ENCODE data around the gene AKAP13. TPM values are rescaled to one million over a fixed set of nuclear protein-coding genes. Genes with fewer than 3 reads are reported as not detected.

Gene AKAP13
- total and polyA plus RNA-seq, 2 of the 8 experiments (the other 6 are each of a cell fraction or from before 2014, with no cell fraction given) = 14.0 to 46.2 TPM

- TF ChIP-seq TBP (IDR thresholded peaks at IDR 0.05; ENCODE audit: low read depth, low read length) (no peak), TEAD4 (IDR thresholded peaks at IDR 0.05; ENCODE audit: low read depth, low read length) (no peak), GTF2F1 (IDR thresholded peaks at IDR 0.05; ENCODE audit: borderline replicate concordance, low read depth, low read length) (no peak), BCL11A (IDR thresholded peaks at IDR 0.05; ENCODE audit: low read depth in 2 of 2, low read length in 2 of 2) (no peak), SUZ12 (IDR thresholded peaks at IDR 0.05; ENCODE audit: low read length) (no peak), ATF3 (IDR thresholded peaks at IDR 0.05; ENCODE audit: insufficient read depth, low read depth, low read length) (no peak), ZNF274 (IDR thresholded peaks at IDR 0.05; ENCODE audit: borderline replicate concordance, extremely low read depth, low read length) (no peak)
- 85% methylated on average over 14 of the region's 14 CpGs; no CpG with 5 or more reads in 1 of the 2 experiments for WGBS, 2 experiments (ENCODE audit: extremely low coverage in 1 of 2, insufficient coverage in 1 of 2, insufficient read length in 1 of 2, insufficient replicate concordance in 2 of 2, low coverage in 1 of 2, low lambda C conversion rate in 2 of 2, missing lambda C conversion rate in 1 of 2)
- CTCF ChIA-PET (ENCODE audit: partially characterized antibody) = interaction anchor here (0.7 to 2.9 kb wide), 10 partner anchors 10 to 239 kb away, joined by 3 to 22 read pairs (median 3); no protein-coding TSS in a partner anchor
- POLR2A ChIA-PET (ENCODE audit: partially characterized antibody) = interaction anchor here (1.6 kb wide), 1 partner anchor 13 kb away, joined by 3 read pairs; no protein-coding TSS in a partner anchor
- no peak overlapping the region for H2BK120ac ChIP-seq (replicated peaks; ENCODE audit: low read depth, low read length)
- peak overlapping the region in 1 of 4 experiments; percentile 34; a peak in 1 of 7 replicates for H3K9ac ChIP-seq (replicated peaks in 1 of 4; ENCODE audit: extremely low read depth in 1 of 4, low read depth in 3 of 4, low read length in 3 of 4)
- H3K9me3 ChIP-seq (ENCODE audit: insufficient read depth in 2 of 2, low read depth in 1 of 2, low read length in 1 of 2) = no peaks in the 10 kb centered on the region
- no peak overlapping the region for H4K5ac ChIP-seq (ENCODE audit: insufficient read length, low read depth, low read length)
- H2BK12ac ChIP-seq (ENCODE audit: low read depth, low read length) = 0 out of 2 replicates have a peak overlapping the region, but pooled peaks have one; percentile 7
- H3K23me2 ChIP-seq (ENCODE audit: low read depth, low read length) = no peaks in the 10 kb centered on the region
- peaks cover 5 to 15% of the 10 kb centered on the region in 2 experiments for H4K20me1 ChIP-seq (replicated peaks in 1 of 2; ENCODE audit: control insufficient read depth in 1 of 2, insufficient read depth in 2 of 2, low read length in 2 of 2)
- H2BK15ac ChIP-seq (ENCODE audit: low read length) = no peak overlapping the region
- H3K79me2 ChIP-seq (ENCODE audit: control insufficient read depth in 1 of 2, insufficient read depth in 2 of 2, low read length in 2 of 2) = peaks cover 0 to 90% of the 10 kb centered on the region in 2 experiments; a peak in 3 of 4 replicates
- no peak overlapping the region for H2BK20ac ChIP-seq (ENCODE audit: low read length)
- H3K4ac ChIP-seq (replicated peaks; ENCODE audit: insufficient read length, low read depth, low read length) = no peak overlapping the region
- H3K14ac ChIP-seq (ENCODE audit: insufficient read length) = no peak overlapping the region
- no peak overlapping the region for H3K18ac ChIP-seq (ENCODE audit: extremely low read depth, low read length)
- no peak overlapping the region for H2AFZ ChIP-seq (ENCODE audit: low read length)
- peak overlapping the region; percentile 56; the same call in 1 of the 2 replicates for H2AK5ac ChIP-seq (ENCODE audit: low read depth, low read length)
- H3K56ac ChIP-seq (replicated peaks; ENCODE audit: insufficient read length, low read depth, low read length) = no peak overlapping the region
- no peak overlapping the region for H3K23ac ChIP-seq (ENCODE audit: insufficient read length)
- H3K27me3 ChIP-seq (replicated peaks in 1 of 4; ENCODE audit: control insufficient read depth in 3 of 4, extremely low read depth in 1 of 4, insufficient read depth in 3 of 4, low read length in 3 of 4) = no peaks in the 10 kb centered on the region
- no peak for FAIRE-seq
- 0 out of 4 replicates have a peak overlapping the region, but pooled peaks of 1 of the 2 experiments have one; percentile 34 for H3K4me2 ChIP-seq (ENCODE audit: insufficient read depth in 1 of 2, low read depth in 2 of 2, low read length in 2 of 2)
- no peaks in the 10 kb centered on the region for H3K36me3 ChIP-seq (ENCODE audit: control insufficient read depth in 2 of 4, insufficient read depth in 4 of 4, low read length in 3 of 4)
- peaks cover 2% of the 10 kb centered on the region; the same call in 1 of the 2 replicates for H3K79me1 ChIP-seq (ENCODE audit: low read depth, low read length)
- no peak overlapping the region for H4K91ac ChIP-seq (replicated peaks; ENCODE audit: insufficient read length, low read length)
- H4K8ac ChIP-seq (ENCODE audit: extremely low read depth, insufficient read depth, low read length) = no peak overlapping the region
- H2BK5ac ChIP-seq (ENCODE audit: low read depth, low read length) = no peak overlapping the region; the same call in 1 of the 2 replicates
- DNase-seq (ENCODE audit: low read depth in 1 of 2, low spot score in 2 of 2) = peak in 1 of 2 experiments; percentile 29
- H3K4me3 ChIP-seq (ENCODE audit: extremely low read depth in 1 of 4, insufficient read depth in 2 of 4, low read depth in 3 of 4, low read length in 4 of 4) = no peak overlapping the region
- H3K27ac ChIP-seq (ENCODE audit: low read depth, low read length) = no peak overlapping the region
- peaks cover 2 to 7% (median 4%) of the 10 kb centered on the region in 4 experiments; a peak in 3 of 7 replicates for H3K4me1 ChIP-seq (replicated peaks in 1 of 4; ENCODE audit: control insufficient read depth in 3 of 4, insufficient read depth in 4 of 4, low read length in 3 of 4)
These were observed 32.8 kb downstream of the AKAP13 start for GRCh38 chr15:85412956-85413854.

All from H1 (cell line).